ENCODE results near the gene CNOT4. TPM values are rescaled to one million over a fixed set of nuclear protein-coding genes. Genes with fewer than 3 reads are reported as not detected.

The CNOT4 gene
- total and polyA plus RNA-seq, 9 donors: 9.1 to 38.9 (median 30.5) TPM

GRCh38 chr7:135414208-135414607, 95.7 kb downstream of the CNOT4 start:
- H3K9me3 ChIP-seq: no peaks in the 10 kb centered on the region
- WGBS, 3 donors: 66 to 88% (median 83%) methylated on average over 3 of the region's 3 CpGs
- H3K36me3 ChIP-seq: no peaks in the 10 kb centered on the region
- TF ChIP-seq EP300 (IDR thresholded peaks at IDR 0.05) (no peak), POLR2A (IDR thresholded peaks at IDR 0.05) (no peak), CTCF (IDR thresholded peaks at IDR 0.05) (no peak)
- intact Hi-C loops (cut with DNase I): no loop called here
- H3K27ac ChIP-seq: no peak overlapping the region
- no peak for DNase-seq
- no peaks in the 10 kb centered on the region for H3K4me1 ChIP-seq (ENCODE audit: insufficient read depth)
- no peaks in the 10 kb centered on the region for H3K27me3 ChIP-seq
- H3K4me3 ChIP-seq: no peak overlapping the region

DNA sequence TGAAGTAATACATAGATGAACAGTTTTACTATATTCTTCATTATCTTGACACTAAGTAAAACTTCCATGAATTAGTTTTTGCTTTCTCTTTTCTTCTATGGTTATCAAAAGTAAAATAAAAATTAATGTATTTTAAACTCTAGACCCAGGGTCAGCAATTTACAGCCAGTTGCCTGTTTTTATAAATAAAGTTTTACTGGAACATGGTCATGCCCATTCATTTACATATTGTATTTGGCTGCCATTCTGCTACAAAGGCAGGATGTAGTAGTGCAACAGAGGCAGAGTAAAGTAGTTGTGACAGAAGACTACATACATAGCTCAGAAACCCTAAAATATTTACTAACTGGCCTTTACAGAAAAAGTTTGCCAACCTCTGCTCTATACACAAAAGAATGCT, 98.8 kb downstream of the CNOT4 start:
- TF ChIP-seq CTCF (IDR thresholded peaks at IDR 0.05): no peak
- no peak for TF ChIP-seq POLR2A (IDR thresholded peaks at IDR 0.05)
- TF ChIP-seq EP300 (IDR thresholded peaks at IDR 0.05): no peak
- Histone ChIP-seq H3K4me1 (ENCODE audit: insufficient read depth) (no peaks in the 10 kb centered on the region), H3K4me3 (no peak overlapping the region), H3K27ac (no peak overlapping the region), H3K27me3 (no peaks in the 10 kb centered on the region), H3K36me3 (no peaks in the 10 kb centered on the region), H3K9me3 (no peaks in the 10 kb centered on the region)
- DNase-seq: no peak
- intact Hi-C loops (cut with DNase I): no loop called here

DNA sequence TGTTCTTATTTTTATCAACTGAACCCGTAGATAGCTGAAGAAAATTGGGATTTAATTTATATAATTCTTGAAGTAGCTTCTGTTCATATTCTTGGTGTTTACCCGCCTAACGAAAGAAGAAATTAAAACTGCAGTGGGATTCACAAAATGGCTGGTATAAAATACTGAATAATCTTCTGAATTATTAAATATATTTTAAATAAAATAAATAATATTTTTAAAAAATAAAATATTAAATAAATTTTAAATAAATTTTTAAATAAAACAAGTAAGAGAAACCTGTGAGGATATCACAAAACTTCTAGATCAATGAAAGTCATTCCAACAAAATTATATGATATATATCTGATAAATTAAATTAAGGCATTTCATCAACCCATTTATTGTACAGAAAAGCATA, 99.4 kb downstream of the CNOT4 start:
- Histone ChIP-seq H3K9me3 (no peaks in the 10 kb centered on the region), H3K27ac (no peak overlapping the region), H3K4me3 (no peak overlapping the region), H3K27me3 (no peaks in the 10 kb centered on the region), H3K36me3 (no peaks in the 10 kb centered on the region), H3K4me1 (ENCODE audit: insufficient read depth) (no peaks in the 10 kb centered on the region)
- DNase-seq: no peak
- 94 to 100% (median 99%) methylated on average over 3 of the region's 3 CpGs for WGBS, 3 donors
- no peak for TF ChIP-seq POLR2A (IDR thresholded peaks at IDR 0.05)
- no peak for TF ChIP-seq EP300 (IDR thresholded peaks at IDR 0.05)
- no peak for TF ChIP-seq CTCF (IDR thresholded peaks at IDR 0.05)
- intact Hi-C loops (cut with DNase I): no loop called here

DNA sequence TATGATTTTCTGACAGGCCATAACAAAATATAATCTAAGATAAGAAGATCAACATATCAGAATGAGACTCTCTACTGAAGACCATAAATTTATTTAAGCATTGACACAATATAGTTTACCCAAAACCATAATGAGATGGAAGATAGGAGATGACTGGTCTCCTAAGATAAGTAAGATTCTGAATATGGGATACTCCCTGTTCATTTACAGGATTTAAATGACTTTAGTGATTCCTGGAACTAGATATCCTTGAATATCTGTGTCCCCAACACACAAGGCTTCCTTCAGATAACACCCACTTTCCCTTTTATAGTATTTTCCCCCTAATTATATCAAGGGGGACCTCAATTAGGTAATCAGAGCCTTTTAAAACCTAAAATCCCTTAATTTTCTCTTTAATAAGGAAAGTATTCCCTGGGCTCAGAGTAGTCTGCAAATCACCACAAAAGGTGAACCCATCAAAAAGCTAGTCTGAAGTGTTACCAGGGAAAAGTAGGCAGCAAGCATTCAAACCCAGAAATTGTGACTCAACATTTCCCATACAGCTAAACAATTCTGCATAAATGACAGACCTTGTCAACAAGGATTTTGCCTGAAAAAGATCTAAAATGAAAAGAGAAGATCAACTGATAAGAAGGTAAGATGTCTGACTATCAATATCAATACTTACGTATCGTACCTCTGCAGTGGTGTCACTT, 99.9 kb downstream of the CNOT4 start:
- no peak for DNase-seq
- 98 to 99% (median 98%) methylated on average over 2 of the region's 2 CpGs for WGBS, 3 donors
- TF ChIP-seq CTCF (IDR thresholded peaks at IDR 0.05): no peak
- no peak for TF ChIP-seq EP300 (IDR thresholded peaks at IDR 0.05)
- TF ChIP-seq POLR2A (IDR thresholded peaks at IDR 0.05): no peak
- Histone ChIP-seq H3K27me3 (no peaks in the 10 kb centered on the region), H3K27ac (no peak overlapping the region), H3K4me3 (no peak overlapping the region), H3K9me3 (no peaks in the 10 kb centered on the region), H3K36me3 (no peaks in the 10 kb centered on the region), H3K4me1 (ENCODE audit: insufficient read depth) (no peaks in the 10 kb centered on the region)
- intact Hi-C loops (cut with DNase I): no loop called here
